SW 1271 (cell line): ENCODE measurements around the gene FBXW2.
"Not testable (repeated sequence)": the region's sequence is repeated elsewhere in the genome, so short reads cannot be mapped to it uniquely, and the experiment has no call there.

ENCODE experiments used
- DNase-seq, 2 experiments: peaks; one replicate each; lab custom pipeline; 2025; lab: John Stamatoyannopoulos, UW

Gene FBXW2

GRCh38 chr9:120779227-120779626 is 14.0 kb downstream of the FBXW2 start:
- DNase-seq, result no peak

- DNase-seq, result no peak
These were observed 14.5 kb downstream of the FBXW2 start for GRCh38 chr9:120778758-120779157.

GRCh38 chr9:120777229-120777628 is 16.0 kb downstream of the FBXW2 start:
- no peak for DNase-seq

GRCh38 chr9:120776788-120777187 is 16.4 kb downstream of the FBXW2 start:
- DNase-seq, result no peak

GRCh38 chr9:120775859-120776258 is 17.4 kb downstream of the FBXW2 start:
- DNase-seq, result no peak

GRCh38 chr9:120774719-120775118 is 18.5 kb downstream of the FBXW2 start:
- DNase-seq, result no peak

GRCh38 chr9:120773256-120773655 is 20.0 kb downstream of the FBXW2 start:
- no peak for DNase-seq

GRCh38 chr9:120770931-120771330 is 22.3 kb downstream of the FBXW2 start:
- DNase-seq, result no peak

GRCh38 chr9:120768886-120769285 is 24.3 kb downstream of the FBXW2 start:
- no peak for DNase-seq

GRCh38 chr9:120768247-120768646 is 25.0 kb downstream of the FBXW2 start:
- no peak for DNase-seq

GRCh38 chr9:120767451-120767850 is 25.8 kb downstream of the FBXW2 start:
- no peak for DNase-seq

- DNase-seq, result no peak
These were observed 27.2 kb downstream of the FBXW2 start for GRCh38 chr9:120765910-120766425.

- DNase-seq, result no peak
These were observed 28.7 kb downstream of the FBXW2 start for GRCh38 chr9:120764476-120764875.

GRCh38 chr9:120761006-120761405 is 32.2 kb downstream of the FBXW2 start:
- DNase-seq, result no peak

- DNase-seq, result no peak
These were observed 33.3 kb downstream of the FBXW2 start for GRCh38 chr9:120759755-120760400.

- DNase-seq, result no peak
These were observed 34.7 kb downstream of the FBXW2 start for GRCh38 chr9:120758544-120758943.

- no peak for DNase-seq
These were observed 35.9 kb downstream of the FBXW2 start for GRCh38 chr9:120757026-120757913.

- no peak for DNase-seq
These were observed 36.7 kb downstream of the FBXW2 start for GRCh38 chr9:120756531-120756930.

- peak; percentile 10 to 40 for DNase-seq
These were observed 37.3 kb downstream of the FBXW2 start for GRCh38 chr9:120755810-120756434.

- DNase-seq, result no peak
These were observed 38.2 kb downstream of the FBXW2 start for GRCh38 chr9:120755044-120755443.

- no peak for DNase-seq
These were observed 42.8 kb downstream of the FBXW2 start for GRCh38 chr9:120750421-120750820.

- DNase-seq, result not testable (repeated sequence)
These were observed 46.9 kb downstream of the FBXW2 start for GRCh38 chr9:120746366-120746765.

GRCh38 chr9:120745278-120745677 is 47.9 kb downstream of the FBXW2 start:
- no peak for DNase-seq
